IMR-90 (cell line): ENCODE results near the gene HOXD12. TPM values are rescaled to one million over a fixed set of nuclear protein-coding genes. Genes with fewer than 3 reads are reported as not detected.

Experiments used
- ATAC-seq: fragments of 200-7000 bp; cut with Tn5 transposase; 2 replicates; pipeline ENCODE4 v1.9.1; 2020; ENCODE audit warnings: low read depth, mild to moderate bottlenecking, moderate library complexity
- BruUV-seq: library from RNA; stranded (reverse); fragments of 400-500 nt; replicated peaks from 2 replicates; lab custom pipeline; 2021; lab: Mats Ljungman, UMichigan
- CTCF ChIA-PET: fragments of 300-600 bp; formaldehyde crosslinking; extraction: SDS; loops from one replicate; lab custom pipeline; 2021; ENCODE audit warnings: antibody characterized with exemption; lab: Yijun Ruan, JAX
- POLR2A ChIA-PET: fragments of 300-600 bp; sonication (Branson Sonifier 250); formaldehyde crosslinking; loops from one replicate; lab custom pipeline; 2022; ENCODE audit warnings: antibody characterized with exemption; ENCODE audit not compliant: unreplicated experiment; lab: Charles Lee
- DNase-seq: peaks from one replicate; pipeline ENCODE4 v3.0.0; 2013
- H2AFZ ChIP-seq: replicated peaks from 2 replicates; pipeline ENCODE3; 2013; ENCODE audit warnings: low read length, mild to moderate bottlenecking; ENCODE audit not compliant: poor library complexity
- H2AK5ac ChIP-seq: 2 replicates; pipeline ENCODE4 v1.6.1; 2013; ENCODE audit warnings: low read depth, low read length, inconsistent platforms
- H2AK9ac ChIP-seq: replicated peaks from 2 replicates; pipeline ENCODE3; 2013; ENCODE audit warnings: mild to moderate bottlenecking, low read depth, low read length, moderate library complexity; ENCODE audit not compliant: poor library complexity
- H2BK120ac ChIP-seq: 2 replicates; pipeline ENCODE4 v1.6.1; 2013; ENCODE audit warnings: low read depth, low read length, inconsistent platforms
- H2BK15ac ChIP-seq: 3 replicates; pipeline ENCODE4 v1.6.1; 2013; ENCODE audit warnings: low read depth, low read length, inconsistent platforms
- H2BK20ac ChIP-seq: 2 replicates; pipeline ENCODE4 v1.6.1; 2013; ENCODE audit warnings: low read depth, mild to moderate bottlenecking, inconsistent platforms, low read length, moderate library complexity
- H2BK5ac ChIP-seq: 2 replicates; pipeline ENCODE4 v1.6.1; 2013; ENCODE audit warnings: mild to moderate bottlenecking, low read depth, low read length, inconsistent platforms; ENCODE audit not compliant: poor library complexity, severe bottlenecking
- H3K14ac ChIP-seq: replicated peaks from 2 replicates; pipeline ENCODE4 v1.6.1; 2013; ENCODE audit warnings: low read depth, low read length, inconsistent platforms
- H3K18ac ChIP-seq: 2 replicates; pipeline ENCODE4 v1.6.1; 2013; ENCODE audit warnings: low read depth, low read length, control low read depth
- H3K23ac ChIP-seq: 2 replicates; pipeline ENCODE4 v1.6.1; 2013; ENCODE audit warnings: low read depth, low read length, inconsistent platforms
- H3K27ac ChIP-seq: 2 replicates; pipeline ENCODE4 v1.5.1; 2013; ENCODE audit warnings: mild to moderate bottlenecking, control low read depth, low read length; ENCODE audit not compliant: insufficient read depth
- H3K27me3 ChIP-seq: 2 replicates; pipeline ENCODE4 v1.6.1; 2013; ENCODE audit warnings: low read length; ENCODE audit not compliant: control insufficient read depth, insufficient read depth
- H3K36me3 ChIP-seq: 2 replicates; pipeline ENCODE4 v1.6.1; 2013; ENCODE audit warnings: low read length, mixed read lengths; ENCODE audit not compliant: control insufficient read depth, insufficient read depth
- H3K4ac ChIP-seq: 2 replicates; pipeline ENCODE4 v1.6.1; 2013; ENCODE audit warnings: low read depth, low read length, inconsistent platforms
- H3K4me1 ChIP-seq: 2 replicates; pipeline ENCODE4 v1.6.1; 2013; ENCODE audit warnings: low read length, mixed read lengths; ENCODE audit not compliant: control insufficient read depth, insufficient read depth
- H3K4me2 ChIP-seq: 2 replicates; pipeline ENCODE4 v1.6.1; 2013; ENCODE audit warnings: low read depth, mild to moderate bottlenecking, control low read depth, low read length, moderate library complexity
- H3K4me3 ChIP-seq: 2 replicates; pipeline ENCODE4 v1.5.1; 2013; ENCODE audit warnings: low read depth, mild to moderate bottlenecking, control low read depth, low read length, moderate library complexity; ENCODE audit not compliant: insufficient read depth
- H3K56ac ChIP-seq: 2 replicates; pipeline ENCODE4 v1.6.1; 2013; ENCODE audit warnings: low read length, inconsistent platforms; ENCODE audit not compliant: insufficient read depth; ENCODE audit errors: extremely low read depth
- H3K79me1 ChIP-seq, 2 experiments: 2 replicates each; pipeline ENCODE4 v1.6.1; 2013; ENCODE audit warnings: low read length in 2 of 2, inconsistent platforms in 1 of 2, low read depth in 1 of 2
- H3K9ac ChIP-seq: 2 replicates; pipeline ENCODE4 v1.6.1; 2013; ENCODE audit warnings: low read depth, low read length, control low read depth
- H3K9me1 ChIP-seq: 2 replicates; pipeline ENCODE4 v1.6.1; 2013; ENCODE audit warnings: low read length, inconsistent platforms; ENCODE audit not compliant: insufficient read depth
- H3K9me3 ChIP-seq: 2 replicates; pipeline ENCODE4 v1.6.1; 2013; ENCODE audit warnings: low read length; ENCODE audit not compliant: control insufficient read depth, insufficient read depth
- H4K20me1 ChIP-seq: 2 replicates; pipeline ENCODE4 v1.6.1; 2013; ENCODE audit warnings: low read length, inconsistent platforms; ENCODE audit not compliant: insufficient read depth
- H4K5ac ChIP-seq: 2 replicates; pipeline ENCODE4 v1.6.1; 2013; ENCODE audit warnings: mild to moderate bottlenecking, low read depth, low read length, control low read depth
- H4K8ac ChIP-seq, 2 experiments: 2 replicates each; pipeline ENCODE4 v1.6.1; 2013; ENCODE audit warnings: low read depth in 2 of 2, low read length in 2 of 2, control low read depth in 1 of 2, inconsistent platforms in 1 of 2
- H4K91ac ChIP-seq: 2 replicates; pipeline ENCODE4 v1.6.1; 2013; ENCODE audit warnings: low read depth, low read length, inconsistent platforms; ENCODE audit not compliant: insufficient read depth
- BHLHE40 ChIP-seq: fragments of 150-350 bp; IDR thresholded peaks from 2 replicates; pipeline ENCODE4 v1.6.1; 2016; ENCODE audit warnings: mild to moderate bottlenecking, low read depth, low read length
- CHD1 ChIP-seq: IDR thresholded peaks from 2 replicates; pipeline ENCODE4 v1.6.1; 2012; ENCODE audit warnings: low read depth, low read length, improper control_type of control experiment
- MAFK ChIP-seq: IDR thresholded peaks from 2 replicates; pipeline ENCODE4 v1.6.1; 2012; ENCODE audit warnings: low read depth, low read length, improper control_type of control experiment
- MAZ ChIP-seq: IDR thresholded peaks from 2 replicates; pipeline ENCODE4 v1.6.1; 2012; ENCODE audit warnings: low read depth, mild to moderate bottlenecking, low read length, improper control_type of control experiment, moderate library complexity, borderline replicate concordance
- RAD21 ChIP-seq: IDR thresholded peaks from 2 replicates; pipeline ENCODE4 v1.6.1; 2012; ENCODE audit warnings: low read length, improper control_type of control experiment
- WGBS, 2 experiments: methylation state at CpG; one replicate each; pipeline versions ENCODE4 v1.1.5 to v1.1.7; 2013; ENCODE audit warnings: missing lambda C conversion rate in 2 of 2; ENCODE audit not compliant: insufficient read length in 1 of 2; ENCODE audit errors: extremely low coverage in 2 of 2; 5-methylcytosine and 5-hydroxymethylcytosine counted together
- dilution Hi-C: fragments of 300-500 bp; cut with HindIII; formaldehyde crosslinking; loops from one replicate; pipeline ENCODE4 v1.14.3; 2018; ENCODE audit warnings: low sequenced_read_pairs; ENCODE audit not compliant: unreplicated experiment
- in situ Hi-C: fragments of 300-500 bp; cut with MboI; formaldehyde crosslinking; loops from 3 replicates; pipeline ENCODE4 v1.14.3; 2019; ENCODE audit warnings: low sequenced_read_pairs, inconsistent platforms, mixed read lengths
- intact Hi-C: fragments of 100-400 bp; cut with micrococcal nuclease; formaldehyde crosslinking; loops from 2 replicates; pipeline ENCODE4 v1.10.0; 2022
- polyA plus RNA-seq, 3 experiments: library from polyadenylated mRNA; depleted of rRNA; stranded (reverse); fragments of >200 nt; gene quantifications; 2 replicates each; pipeline ENCODE4 v1.2.3, GENCODE V29; 2012; ENCODE audit warnings: low replicate concordance in 1 of 3
- total RNA-seq: library from RNA; depleted of rRNA; stranded (reverse); fragments of >200 nt; gene quantifications from 2 replicates; pipeline ENCODE4 v1.2.3, GENCODE V29; 2012
- TF ChIP-seq, protein P1 (sequence below): fragments of 150-350 bp; IDR thresholded peaks from 2 replicates; pipeline ENCODE4 v1.6.1; 2017; ENCODE audit warnings: mild to moderate bottlenecking, antibody characterized with exemption, low read length, low read depth

Gene HOXD12
- total and polyA plus RNA-seq, 2 of the 4 experiments (the other 2 are of a cell fraction), result not detected

DNA sequence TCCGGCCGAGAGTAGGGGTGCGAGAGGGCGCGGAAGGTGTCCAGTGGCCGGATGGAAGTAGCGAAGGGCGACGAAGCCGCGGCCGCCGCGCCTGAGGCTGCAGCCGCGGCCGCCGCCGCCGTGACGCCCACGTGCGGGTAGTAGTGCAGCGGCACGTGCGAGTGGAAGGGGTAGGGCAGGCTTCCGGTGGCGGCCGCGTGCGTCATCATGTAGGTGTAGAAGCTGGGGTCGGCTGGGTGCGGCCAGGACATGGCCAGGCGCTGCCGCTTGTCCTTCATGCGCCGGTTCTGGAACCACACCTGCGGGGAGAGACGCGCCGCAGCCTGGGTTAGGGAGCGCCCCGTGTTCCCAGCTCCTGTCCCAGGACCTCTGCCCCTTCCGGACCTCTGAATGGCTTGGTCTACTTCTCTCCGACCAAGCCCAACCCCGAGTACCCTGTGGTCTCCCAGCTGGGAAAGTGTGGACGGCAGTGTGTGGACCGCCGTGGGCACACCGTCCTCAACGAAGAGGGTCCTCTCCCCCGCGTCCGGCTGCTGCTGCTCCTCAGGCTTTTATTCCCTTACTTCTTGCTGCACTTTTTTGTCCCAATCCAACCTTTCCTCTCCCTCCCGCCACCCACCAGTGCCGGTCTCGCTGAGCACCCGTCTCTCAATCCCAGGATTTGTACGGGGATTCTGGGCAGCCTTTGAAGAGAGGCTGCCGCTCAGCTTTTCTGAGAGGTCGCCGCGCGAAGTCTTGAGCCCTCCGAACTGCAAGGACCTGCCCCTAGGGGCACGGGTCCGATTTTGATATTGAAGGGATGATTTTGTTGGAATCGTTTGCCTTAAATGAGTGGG is 18.8 kb upstream of the HOXD12 start:
- Histone ChIP-seq H3K4ac (no peak overlapping the region), H4K91ac (no peak overlapping the region), H2AK9ac (no peak overlapping the region), H3K4me2 (peak overlapping the region; percentile 38), H2BK20ac (no peak overlapping the region), H4K20me1 (peaks cover 3% of the 10 kb centered on the region; the same call in 1 of the 2 replicates), H3K56ac (no peak overlapping the region), H3K27me3 (peaks cover 86% of the 10 kb centered on the region), H3K9ac (no peak overlapping the region), H3K23ac (no peak overlapping the region), H3K27ac (no peak overlapping the region), H3K36me3 (no peaks in the 10 kb centered on the region), H4K5ac (no peak overlapping the region), H2AFZ (peak overlapping the region; percentile 66), H4K8ac (no peak overlapping the region), H3K9me3 (peaks cover 28% of the 10 kb centered on the region), H3K4me3 (peak overlapping the region; percentile 14; the same call in 1 of the 2 replicates), H2BK15ac (no peak overlapping the region), H3K4me1 (peaks cover 1% of the 10 kb centered on the region), H3K14ac (no peak overlapping the region), H2BK5ac (no peak overlapping the region), H2AK5ac (no peak overlapping the region), H3K18ac (no peak overlapping the region), H3K9me1 (no peaks in the 10 kb centered on the region), H2BK120ac (no peak overlapping the region), H3K79me1 (no peaks in the 10 kb centered on the region)
- 0% methylated on average over 16 of the region's 68 CpGs; no CpG with 5 or more reads in 1 of the 2 experiments for WGBS, 2 experiments
- ChIA-PET POLR2A (no interaction called here), CTCF (no interaction called here)
- no peak for ATAC-seq
- in situ Hi-C loops (loop anchor here (25.0 kb wide), 2 partner anchors 1043 to 1343 kb away; no protein-coding TSS in a partner anchor), dilution Hi-C loops (no loop called here), intact Hi-C loops (no loop called here)
- no TSS peak for BruUV-seq
- peak; percentile 82 for TF ChIP-seq BHLHE40
- TF ChIP-seq CHD1, result no peak
- no peak for TF ChIP-seq MAZ
- no peak for TF ChIP-seq MAFK
- TF ChIP-seq, protein P1, sequence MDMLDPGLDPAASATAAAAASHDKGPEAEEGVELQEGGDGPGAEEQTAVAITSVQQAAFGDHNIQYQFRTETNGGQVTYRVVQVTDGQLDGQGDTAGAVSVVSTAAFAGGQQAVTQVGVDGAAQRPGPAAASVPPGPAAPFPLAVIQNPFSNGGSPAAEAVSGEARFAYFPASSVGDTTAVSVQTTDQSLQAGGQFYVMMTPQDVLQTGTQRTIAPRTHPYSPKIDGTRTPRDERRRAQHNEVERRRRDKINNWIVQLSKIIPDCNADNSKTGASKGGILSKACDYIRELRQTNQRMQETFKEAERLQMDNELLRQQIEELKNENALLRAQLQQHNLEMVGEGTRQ, result no peak
- no peak for TF ChIP-seq RAD21
- no peak for DNase-seq
